ENCODE data around the gene KLK1. TPM values are rescaled to one million over a fixed set of nuclear protein-coding genes. Genes with fewer than 3 reads are reported as not detected.

Gene KLK1
- total RNA-seq, 1 donor from 2014 or later = not detected

GRCh38 chr19:50831026-50831396 is 7.4 kb upstream of the KLK1 start:
- peaks cover 52% of the 10 kb centered on the region for H3K27me3 Mint-ChIP-seq
- DNase-seq (ENCODE audit: low spot score, unreplicated experiment) = no peak
- no peaks in the 10 kb centered on the region for H3K4me1 Mint-ChIP-seq (ENCODE audit: low read depth)
- H3K27ac Mint-ChIP-seq = no peak overlapping the region
- no peak for TF ChIP-seq CTCF (IDR thresholded peaks at IDR 0.05; ENCODE audit: unreplicated experiment)
- peaks cover 6% of the 10 kb centered on the region for H3K9me3 Mint-ChIP-seq (ENCODE audit: low read depth)
- no peaks in the 10 kb centered on the region for H3K36me3 Mint-ChIP-seq (ENCODE audit: insufficient read depth)
- no peak overlapping the region for H3K4me3 Mint-ChIP-seq (ENCODE audit: low read depth)

GRCh38 chr19:50830266-50831025 is 6.9 kb upstream of the KLK1 start:
- Mint-ChIP-seq H3K36me3 (ENCODE audit: insufficient read depth) (no peaks in the 10 kb centered on the region), H3K4me1 (ENCODE audit: low read depth) (no peaks in the 10 kb centered on the region), H3K27ac (no peak overlapping the region), H3K9me3 (ENCODE audit: low read depth) (peaks cover 8% of the 10 kb centered on the region), H3K27me3 (peaks cover 55% of the 10 kb centered on the region), H3K4me3 (ENCODE audit: low read depth) (no peak overlapping the region)
- no peak for DNase-seq (ENCODE audit: low spot score, unreplicated experiment)
- no peak for TF ChIP-seq CTCF (IDR thresholded peaks at IDR 0.05; ENCODE audit: unreplicated experiment)

- peaks cover 59% of the 10 kb centered on the region for H3K27me3 Mint-ChIP-seq
- no peaks in the 10 kb centered on the region for H3K4me1 Mint-ChIP-seq (ENCODE audit: low read depth)
- no peak for TF ChIP-seq CTCF (IDR thresholded peaks at IDR 0.05; ENCODE audit: unreplicated experiment)
- H3K27ac Mint-ChIP-seq = peak overlapping the region; percentile 42
- no peak overlapping the region for H3K4me3 Mint-ChIP-seq (ENCODE audit: low read depth)
- DNase-seq (ENCODE audit: low spot score, unreplicated experiment) = no peak
- H3K9me3 Mint-ChIP-seq (ENCODE audit: low read depth) = peaks cover 8% of the 10 kb centered on the region
- H3K36me3 Mint-ChIP-seq (ENCODE audit: insufficient read depth) = no peaks in the 10 kb centered on the region
Observed at GRCh38 chr19:50829801-50830200, 6.2 kb upstream of the KLK1 start.

GRCh38 chr19:50827476-50827875 is 3.9 kb upstream of the KLK1 start:
- no peak overlapping the region for H3K4me3 Mint-ChIP-seq (ENCODE audit: low read depth)
- TF ChIP-seq CTCF (IDR thresholded peaks at IDR 0.05; ENCODE audit: unreplicated experiment) = no peak
- no peak overlapping the region for H3K27ac Mint-ChIP-seq
- H3K27me3 Mint-ChIP-seq = peaks cover 58% of the 10 kb centered on the region
- H3K4me1 Mint-ChIP-seq (ENCODE audit: low read depth) = no peaks in the 10 kb centered on the region
- no peaks in the 10 kb centered on the region for H3K36me3 Mint-ChIP-seq (ENCODE audit: insufficient read depth)
- H3K9me3 Mint-ChIP-seq (ENCODE audit: low read depth) = peaks cover 8% of the 10 kb centered on the region
- DNase-seq (ENCODE audit: low spot score, unreplicated experiment) = no peak

- Mint-ChIP-seq H3K9me3 (ENCODE audit: low read depth) (peaks cover 8% of the 10 kb centered on the region), H3K36me3 (ENCODE audit: insufficient read depth) (no peaks in the 10 kb centered on the region), H3K27me3 (peaks cover 65% of the 10 kb centered on the region), H3K27ac (no peak overlapping the region), H3K4me3 (ENCODE audit: low read depth) (no peak overlapping the region), H3K4me1 (ENCODE audit: low read depth) (no peaks in the 10 kb centered on the region)
- no peak for DNase-seq (ENCODE audit: low spot score, unreplicated experiment)
- no peak for TF ChIP-seq CTCF (IDR thresholded peaks at IDR 0.05; ENCODE audit: unreplicated experiment)
Observed at GRCh38 chr19:50826492-50827240, 3.1 kb upstream of the KLK1 start.

All from progenitor cell of endocrine pancreas (in vitro differentiated cells).